CD1c-positive myeloid dendritic cell (primary cell): ENCODE measurements around the gene AGAP1.
A peak's percentile ranks its signal among the peaks of the same experiment; 100 is the strongest.

Experiments
- DNase-seq: peaks from one replicate; pipeline ENCODE4 v3.0.0-alpha.2; 2016; ENCODE audit errors: extremely low spot score

Gene AGAP1

GRCh38 chr2:235550378-235550760 is 56.5 kb downstream of the AGAP1 start:
- DNase-seq, result no peak

DNA sequence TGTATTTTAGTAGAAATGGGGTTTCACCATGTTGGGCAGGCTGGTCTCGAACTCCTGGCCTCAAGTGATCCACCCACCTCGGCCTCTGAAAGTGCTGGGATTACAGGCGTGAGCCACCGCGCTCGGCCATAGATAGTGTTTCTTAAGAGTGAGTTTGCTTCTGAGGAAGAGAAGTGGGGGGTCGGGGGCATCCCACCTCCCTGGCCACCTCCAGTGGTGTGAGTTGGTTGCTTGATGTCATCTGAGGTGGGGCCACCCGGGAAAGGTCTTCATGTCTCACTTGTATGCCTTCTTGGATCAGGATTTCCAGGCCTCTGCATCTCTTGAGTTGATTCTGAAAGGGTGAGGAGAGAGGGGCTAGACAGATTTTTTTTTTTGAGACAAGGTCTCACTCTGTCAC is 57.1 kb downstream of the AGAP1 start:
- no peak for DNase-seq

- no peak for DNase-seq
These were observed 58.1 kb downstream of the AGAP1 start for GRCh38 chr2:235551965-235552364.

DNA sequence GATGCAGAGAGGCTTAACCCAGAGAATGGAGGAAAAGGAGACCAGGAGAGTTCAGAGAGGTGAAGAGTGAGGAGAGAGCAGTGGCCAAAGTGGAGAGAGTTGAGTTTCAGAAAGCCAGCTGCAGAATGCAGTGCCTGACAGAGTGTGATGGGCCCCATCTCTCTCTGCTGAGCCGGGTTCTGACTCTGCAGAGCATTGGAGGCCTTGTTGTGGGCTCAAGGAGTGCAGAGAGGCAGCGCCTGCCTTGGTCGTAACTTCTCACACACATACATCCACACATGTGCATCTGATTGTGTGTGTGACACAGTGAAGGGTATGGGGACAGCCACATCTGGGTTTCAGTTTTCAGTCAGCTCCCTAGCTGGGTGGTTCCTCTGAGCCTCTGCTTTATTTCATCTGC is 58.8 kb downstream of the AGAP1 start:
- no peak for DNase-seq

GRCh38 chr2:235553291-235553690 is 59.4 kb downstream of the AGAP1 start:
- no peak for DNase-seq

- no peak for DNase-seq
These were observed 59.9 kb downstream of the AGAP1 start for GRCh38 chr2:235553696-235554100.

GRCh38 chr2:235554385-235554784 is 60.5 kb downstream of the AGAP1 start:
- no peak for DNase-seq

DNA sequence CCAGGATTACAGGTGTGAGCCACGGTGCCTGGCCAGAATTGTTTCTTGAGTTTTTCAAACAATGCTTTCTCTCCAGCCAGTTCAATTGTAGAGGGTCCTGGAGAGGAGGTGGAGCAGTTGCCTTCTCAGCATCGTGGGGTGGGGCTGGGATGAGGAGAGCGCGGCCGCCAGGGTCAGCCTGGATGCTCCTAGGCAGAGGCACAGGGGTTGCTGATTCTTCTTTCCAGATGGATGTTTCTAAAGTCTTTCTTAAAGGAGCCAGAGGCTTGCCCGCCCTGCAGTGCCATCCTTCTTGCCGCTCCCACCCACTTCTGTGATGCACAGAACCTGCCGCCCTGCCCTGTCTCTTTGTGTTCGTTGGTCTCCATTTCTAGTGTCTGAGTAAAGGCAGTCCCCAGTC is 61.1 kb downstream of the AGAP1 start:
- DNase-seq, result no peak

DNA sequence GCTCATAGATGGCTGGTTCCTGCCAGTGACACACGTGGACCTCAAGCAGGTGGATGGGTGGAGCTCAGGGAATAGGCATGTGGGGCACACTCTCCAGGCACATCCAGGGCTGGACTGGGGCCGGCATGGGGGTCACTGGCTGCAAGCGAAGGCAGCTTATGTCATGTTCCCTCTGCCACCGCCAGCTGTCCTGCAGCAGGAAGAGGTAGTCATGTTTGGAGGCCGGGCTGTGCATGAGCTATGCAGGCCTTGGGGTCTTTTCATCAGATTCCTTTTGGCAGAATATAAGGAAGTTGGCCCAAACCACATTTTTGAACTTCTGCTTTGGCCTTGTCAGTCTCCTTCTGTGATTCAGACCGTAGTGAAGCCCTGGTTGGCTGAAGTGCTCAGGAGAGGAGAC is 61.5 kb downstream of the AGAP1 start:
- peak; percentile 4 for DNase-seq

DNA sequence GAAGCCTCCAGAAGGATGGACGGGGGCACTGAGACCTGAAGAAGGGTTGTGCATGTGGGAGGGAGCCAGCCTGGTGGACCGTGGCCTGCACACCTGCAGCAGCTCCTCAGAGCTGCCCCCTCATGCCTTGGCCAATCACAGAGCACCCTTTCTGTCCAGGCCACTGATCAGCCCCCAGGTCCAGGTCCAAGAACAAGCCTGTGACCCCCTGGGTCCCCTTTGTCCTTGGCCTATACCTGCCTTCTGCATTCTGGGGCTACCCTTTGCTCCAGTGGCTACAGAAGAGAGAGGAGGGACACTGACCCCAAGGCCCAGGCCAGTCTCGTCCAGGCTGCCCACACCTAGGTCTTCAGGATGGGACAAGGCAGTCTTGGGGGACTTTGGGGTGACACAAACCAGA is 62.2 kb downstream of the AGAP1 start:
- no peak for DNase-seq

DNA sequence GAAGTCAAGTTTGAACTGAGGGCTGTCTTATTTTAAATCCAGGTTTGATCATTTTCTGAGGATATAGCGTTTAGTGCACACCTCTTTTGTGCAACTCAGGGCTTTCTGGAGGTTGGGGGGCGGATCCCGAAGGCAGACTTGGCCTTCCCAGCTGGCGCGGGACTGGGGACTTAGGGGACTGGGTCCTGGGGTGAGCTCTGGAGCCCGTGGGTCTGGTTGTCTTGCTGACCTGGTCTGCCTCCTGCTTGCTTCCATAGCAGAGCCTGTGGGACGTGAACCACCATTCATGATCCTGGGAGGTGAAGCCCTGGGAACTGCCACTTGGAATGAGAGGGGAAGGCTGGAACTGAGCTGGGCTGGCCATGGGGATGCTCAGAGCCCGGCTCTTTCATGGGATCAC is 63.1 kb downstream of the AGAP1 start:
- no peak for DNase-seq

DNA sequence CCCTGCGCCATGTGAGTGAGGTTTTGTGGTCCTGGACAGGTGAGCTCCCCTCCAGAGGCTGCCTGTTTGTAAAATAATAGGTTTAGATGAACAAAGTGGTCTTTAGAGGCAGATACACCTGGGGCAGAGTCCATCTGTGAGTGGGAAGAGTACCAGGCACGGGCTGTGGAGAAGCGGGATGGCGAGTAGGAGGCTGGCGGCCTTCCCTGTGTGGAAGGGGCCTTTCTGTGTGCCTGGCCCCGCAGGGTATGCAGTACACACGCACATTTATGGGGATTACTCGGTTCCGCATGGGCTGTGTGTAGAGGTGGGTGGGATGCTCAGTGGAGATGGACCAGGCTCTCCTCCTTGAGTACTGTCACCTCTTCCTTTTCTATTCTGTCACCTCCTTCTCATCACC is 64.1 kb downstream of the AGAP1 start:
- no peak for DNase-seq

DNA sequence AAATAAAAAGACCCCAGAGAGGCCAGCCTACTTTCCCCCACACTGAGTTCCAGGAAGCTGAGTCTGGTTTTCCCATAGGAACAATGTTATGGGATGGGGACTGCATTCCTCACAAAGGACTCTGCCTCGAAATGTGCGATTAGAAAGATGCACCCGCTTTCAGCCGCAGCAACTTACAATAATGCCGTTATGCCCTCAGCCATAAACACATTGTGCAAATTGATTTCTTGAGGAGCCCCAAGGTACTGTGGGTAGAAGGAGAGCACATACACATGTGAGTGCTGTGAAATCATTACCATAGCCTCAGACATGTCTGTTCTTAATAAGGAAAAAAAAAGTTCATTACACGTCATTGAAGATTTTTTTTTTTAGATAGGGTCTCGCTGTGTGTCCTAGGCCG is 64.7 kb downstream of the AGAP1 start:
- DNase-seq, result no peak

DNA sequence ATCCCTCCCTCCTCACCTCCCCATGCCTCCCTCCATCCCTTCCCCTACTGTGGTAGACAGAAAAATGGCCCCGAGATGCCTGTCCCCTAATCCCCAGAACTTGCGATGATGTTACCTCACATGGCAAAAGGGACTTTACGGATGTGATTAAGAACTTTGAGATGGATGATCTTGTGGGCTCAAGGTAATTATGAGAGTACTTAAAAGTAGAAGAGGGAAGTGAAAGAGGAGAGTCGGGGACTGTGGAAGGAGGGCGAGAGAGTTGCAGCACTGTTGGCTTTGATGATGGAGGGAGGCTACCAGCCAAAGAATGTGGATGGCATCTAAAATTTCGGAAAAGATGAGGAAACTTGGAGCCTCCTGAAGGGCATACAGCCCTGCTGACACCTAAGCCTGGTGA is 66.5 kb downstream of the AGAP1 start:
- DNase-seq, result no peak

DNA sequence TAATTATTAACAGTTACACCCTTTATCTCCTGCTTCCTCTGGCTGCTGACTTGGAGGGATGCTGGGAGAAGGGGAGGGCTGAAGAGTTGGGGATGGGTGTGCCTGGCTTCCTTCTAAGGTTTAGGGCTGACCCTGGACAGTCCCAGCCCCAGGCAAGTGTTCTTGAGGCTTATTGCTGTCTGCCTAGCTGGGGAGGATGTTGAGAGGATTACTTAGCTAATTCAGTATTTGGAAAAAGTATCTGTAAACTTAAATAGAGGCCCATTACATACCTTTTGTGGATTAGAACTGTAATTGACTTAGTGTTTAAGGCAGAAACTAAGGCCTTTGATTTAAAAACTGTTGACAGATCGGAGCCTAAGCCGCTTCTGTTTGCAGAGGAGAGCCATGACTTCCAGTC is 67.6 kb downstream of the AGAP1 start:
- no peak for DNase-seq

GRCh38 chr2:235562065-235562747 is 68.4 kb downstream of the AGAP1 start:
- no peak for DNase-seq

GRCh38 chr2:235563056-235563910 is 69.4 kb downstream of the AGAP1 start:
- DNase-seq, result no peak

- DNase-seq, result no peak
These were observed 70.2 kb downstream of the AGAP1 start for GRCh38 chr2:235564066-235564465.

GRCh38 chr2:235564884-235565530 is 71.2 kb downstream of the AGAP1 start:
- no peak for DNase-seq

- no peak for DNase-seq
These were observed 72.6 kb downstream of the AGAP1 start for GRCh38 chr2:235566415-235566814.

DNA sequence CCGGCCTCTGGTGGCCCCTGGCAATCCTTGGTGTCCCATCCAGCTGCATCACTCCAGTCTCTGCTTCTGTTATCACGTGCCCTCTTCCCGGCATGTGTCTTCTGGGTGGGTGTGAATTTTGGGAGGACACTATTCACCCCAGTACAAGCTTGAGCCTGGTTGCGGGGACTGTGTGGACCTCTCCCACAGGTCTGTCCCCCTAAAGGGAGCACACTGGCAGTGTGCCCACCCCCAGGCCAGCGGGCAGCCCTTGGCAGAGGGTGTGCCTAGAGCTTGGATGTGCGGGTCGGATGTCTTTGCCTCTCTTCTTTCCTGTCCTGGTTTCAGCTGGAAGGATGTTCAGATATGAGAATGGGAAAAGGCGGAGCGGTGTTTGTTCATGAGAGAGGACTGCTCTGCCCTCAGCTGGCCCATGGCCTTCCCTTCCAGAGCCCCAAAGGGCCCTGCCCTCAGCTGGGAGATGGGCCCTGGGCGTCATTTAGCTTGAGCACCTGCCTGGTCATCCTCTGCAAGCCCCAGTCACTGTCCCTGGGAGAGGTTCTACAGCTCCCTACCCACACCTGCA is 73.2 kb downstream of the AGAP1 start:
- no peak for DNase-seq

DNA sequence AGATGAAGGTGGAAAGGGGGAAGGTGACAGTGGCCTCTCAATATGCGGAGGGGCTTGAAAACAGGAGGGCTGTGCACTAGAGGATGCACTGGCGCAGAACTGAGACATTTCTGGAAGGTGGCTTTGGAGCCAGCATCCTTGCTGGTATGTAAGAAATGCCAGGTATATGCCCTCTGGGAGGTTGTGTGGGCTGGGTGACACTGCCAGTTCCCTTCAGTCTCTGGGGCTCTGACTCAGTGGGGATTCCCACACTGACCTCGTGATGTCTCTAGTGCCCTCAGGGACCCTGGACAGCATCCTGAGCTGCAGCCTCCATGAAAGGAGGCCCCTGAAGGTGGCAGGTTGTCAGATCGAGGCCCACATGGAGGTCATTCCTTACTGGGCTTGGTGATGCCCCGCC is 74.0 kb downstream of the AGAP1 start:
- DNase-seq, result no peak

DNA sequence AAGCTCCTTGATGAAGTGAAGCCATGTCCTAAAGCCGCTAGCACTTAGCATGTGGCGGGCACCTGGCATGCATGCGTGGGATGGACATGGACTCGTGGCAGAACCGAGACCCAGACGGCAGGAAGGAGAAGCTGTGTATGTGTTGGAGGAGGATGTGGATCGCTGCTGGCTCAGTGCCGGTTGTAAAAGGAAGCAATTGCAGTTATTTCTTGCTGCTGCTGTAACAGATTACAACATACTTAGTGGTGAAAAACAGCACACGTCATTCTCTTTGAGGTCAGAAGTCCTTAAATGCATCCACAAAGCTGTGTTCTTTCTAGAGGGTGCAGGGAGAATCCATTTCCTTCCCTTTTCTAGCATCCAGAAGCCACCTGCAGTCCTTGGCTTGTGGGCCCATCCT is 74.6 kb downstream of the AGAP1 start:
- DNase-seq, result no peak
